Measurements from ENCODE around the gene GALNT13.

- TF ChIP-seq CTCF (IDR thresholded peaks at IDR 0.05) (no peak), MAX (IDR thresholded peaks at IDR 0.05) (no peak), RCOR1 (IDR thresholded peaks at IDR 0.05; ENCODE audit: low read depth, low read length) (no peak), POLR2A (IDR thresholded peaks at IDR 0.05; ENCODE audit: low read length) (no peak), REST (IDR thresholded peaks at IDR 0.05) (no peak), JUN (IDR thresholded peaks at IDR 0.05) (no peak)
Observed at GRCh38 chr2:154338352-154338967, 466.7 kb downstream of the GALNT13 start.
